Stimulated activated CD4-positive, alpha-beta T cell treated with anti-CD3 and anti-CD28 coated beads, Interleukin-15, amount 100 ng/mL, for 48 hours (primary cell): ENCODE measurements around the gene LINC01488.

Experiments
- DNase-seq, 2 donors: peaks; one replicate each; pipeline ENCODE4 v3.0.0-alpha.2; 2020; ENCODE audit warnings: low read depth in 2 of 2

The LINC01488 gene

DNA sequence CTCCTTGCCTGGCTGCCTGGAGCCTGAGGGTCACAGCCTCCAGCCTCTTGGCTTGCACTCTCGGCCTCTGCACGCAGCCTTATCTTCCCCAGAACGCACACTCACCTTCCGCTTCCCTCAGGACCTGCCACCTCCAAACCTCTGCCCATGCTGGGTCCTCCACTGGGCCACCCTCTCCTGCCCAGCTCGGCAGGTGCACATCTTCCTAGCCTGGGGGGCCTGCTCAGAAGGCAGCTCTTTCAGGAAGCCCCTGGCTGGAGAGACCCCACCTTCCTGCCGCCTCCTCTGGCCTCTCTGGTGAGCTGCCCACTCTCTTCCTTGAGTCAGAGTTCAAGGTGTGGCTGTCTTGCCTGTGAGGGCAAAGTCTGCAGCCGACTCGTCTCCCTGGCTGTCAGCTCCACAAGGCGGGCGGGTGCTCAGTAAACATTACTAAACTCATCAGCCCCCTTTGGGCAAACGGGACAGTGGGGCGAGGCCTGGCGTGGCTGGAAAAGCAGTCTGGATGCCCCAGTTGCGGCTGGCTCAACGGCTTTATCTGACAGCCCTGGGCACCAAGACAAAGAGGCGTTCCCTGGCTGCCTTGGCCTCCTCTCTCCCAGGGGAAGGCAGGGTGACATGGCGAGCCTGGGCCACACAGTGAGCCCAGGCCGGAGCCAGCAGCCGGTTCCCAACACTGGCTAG, 1.7 kb upstream of the LINC01488 start:
- no peak for DNase-seq

DNA sequence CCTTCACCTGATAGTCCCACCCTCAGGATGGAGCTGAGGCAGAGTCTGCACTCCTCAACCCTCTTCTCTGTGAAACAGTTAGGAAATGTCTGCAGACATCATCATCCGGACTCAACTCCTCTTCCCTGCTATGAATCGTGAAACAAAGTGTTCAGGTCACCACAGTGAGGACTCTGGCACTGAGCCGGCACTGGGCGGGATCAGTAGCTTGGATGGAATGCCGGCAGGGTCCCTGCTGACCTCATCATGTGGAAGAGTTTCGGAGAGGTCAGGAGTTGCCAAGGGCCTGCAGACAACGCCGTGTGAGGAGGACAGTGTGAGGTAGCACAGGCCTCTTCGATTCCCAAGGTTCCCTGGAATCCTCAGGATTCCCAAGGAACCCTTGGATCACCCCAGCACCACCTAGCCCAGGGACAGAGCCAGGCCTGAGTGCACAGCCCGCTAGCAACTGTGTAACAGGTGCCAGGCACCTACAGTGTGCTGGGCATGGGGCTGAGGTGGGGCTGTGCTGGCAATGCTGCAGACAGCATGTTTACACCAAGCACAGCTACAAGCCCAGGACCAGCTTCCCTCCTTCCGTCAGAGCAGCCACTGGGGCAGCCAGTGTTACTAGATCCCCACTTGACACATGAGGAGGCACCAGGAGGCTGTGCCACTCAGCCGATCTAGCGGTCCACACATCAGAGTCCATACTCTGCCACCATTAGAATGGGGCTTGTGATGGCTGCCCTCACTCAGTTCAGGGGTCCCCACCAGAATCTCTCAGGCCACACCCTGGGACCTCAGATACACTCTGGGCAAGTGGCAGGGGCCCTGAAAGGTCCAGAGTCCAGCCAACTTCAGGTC, 693 bp upstream of the LINC01488 start:
- no peak for DNase-seq

DNA sequence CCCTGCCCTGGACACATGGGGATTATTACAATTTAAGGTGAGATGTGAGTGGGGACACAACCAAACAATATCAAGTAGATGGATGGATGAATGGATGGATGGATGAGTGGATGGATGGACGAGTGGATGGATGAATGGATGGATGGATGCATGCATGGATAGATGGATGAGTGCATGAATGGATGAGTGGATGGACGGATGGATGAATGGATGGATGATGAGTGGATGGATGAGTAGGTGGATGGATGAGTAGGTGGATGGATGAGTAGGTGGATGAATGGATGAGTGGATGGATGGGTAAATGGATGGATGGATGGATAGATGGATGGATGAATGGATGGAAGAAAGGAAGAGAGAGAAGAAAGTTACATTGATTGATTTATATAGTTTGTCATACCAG, 859 bp downstream of the LINC01488 start:
- DNase-seq, result no peak

DNA sequence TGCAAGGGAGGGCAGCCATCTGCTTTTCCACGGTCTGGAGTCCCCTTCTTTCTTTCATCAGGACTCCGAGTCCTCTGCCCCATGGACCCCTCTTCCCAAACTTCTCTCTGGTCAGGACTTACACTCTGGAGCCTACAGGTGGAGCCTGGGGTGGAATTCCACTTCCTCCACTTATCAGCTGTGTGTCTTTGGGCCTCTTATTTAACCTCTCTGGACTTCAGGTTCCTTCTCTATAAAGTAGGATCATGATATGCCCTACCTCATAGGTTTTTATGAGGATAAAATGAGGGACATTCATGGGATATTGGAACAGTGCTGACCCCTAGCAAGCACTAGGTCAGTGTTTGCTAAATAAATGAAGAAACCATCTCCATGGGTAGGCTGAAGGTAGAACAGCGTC, 1.7 kb downstream of the LINC01488 start:
- no peak for DNase-seq

DNA sequence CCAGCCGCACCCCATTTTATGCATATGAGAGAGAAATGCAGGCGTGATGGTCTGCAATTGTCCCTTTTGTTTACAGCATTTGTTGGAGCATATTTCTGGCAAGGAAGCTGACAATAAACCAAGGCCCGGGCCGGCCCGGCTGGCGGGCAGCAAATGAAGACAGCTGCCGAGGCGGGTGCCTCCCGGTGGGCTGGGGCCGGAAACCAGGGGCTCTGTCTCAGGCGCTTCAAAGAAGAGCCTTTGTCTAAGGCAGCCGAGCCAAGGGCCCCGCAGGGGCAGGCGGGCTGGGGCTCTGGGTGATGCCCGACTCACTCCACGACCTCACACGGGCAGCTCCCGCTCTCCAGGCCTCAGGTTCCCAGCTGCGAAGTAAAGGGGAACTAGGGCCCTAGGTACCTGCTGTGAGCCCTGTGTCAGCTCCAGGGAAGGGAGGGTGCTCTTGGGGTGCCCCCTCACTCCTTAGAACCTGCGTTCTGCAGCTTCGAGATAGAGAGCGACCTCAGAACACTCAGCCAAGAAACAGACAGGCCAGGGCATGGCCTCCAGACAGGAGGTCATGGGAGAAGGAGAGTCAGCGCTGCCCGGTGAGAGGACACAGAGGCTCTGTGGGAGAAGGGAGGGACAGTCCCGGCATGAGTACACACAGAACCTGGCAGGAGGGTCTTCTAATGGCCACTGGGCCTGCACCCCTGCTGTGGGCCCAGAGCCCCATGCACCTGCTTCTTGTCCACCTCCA, 2.4 kb downstream of the LINC01488 start:
- DNase-seq, result no peak

GRCh38 chr11:69484427-69485259, 3.2 kb downstream of the LINC01488 start:
- DNase-seq, result no peak

DNA sequence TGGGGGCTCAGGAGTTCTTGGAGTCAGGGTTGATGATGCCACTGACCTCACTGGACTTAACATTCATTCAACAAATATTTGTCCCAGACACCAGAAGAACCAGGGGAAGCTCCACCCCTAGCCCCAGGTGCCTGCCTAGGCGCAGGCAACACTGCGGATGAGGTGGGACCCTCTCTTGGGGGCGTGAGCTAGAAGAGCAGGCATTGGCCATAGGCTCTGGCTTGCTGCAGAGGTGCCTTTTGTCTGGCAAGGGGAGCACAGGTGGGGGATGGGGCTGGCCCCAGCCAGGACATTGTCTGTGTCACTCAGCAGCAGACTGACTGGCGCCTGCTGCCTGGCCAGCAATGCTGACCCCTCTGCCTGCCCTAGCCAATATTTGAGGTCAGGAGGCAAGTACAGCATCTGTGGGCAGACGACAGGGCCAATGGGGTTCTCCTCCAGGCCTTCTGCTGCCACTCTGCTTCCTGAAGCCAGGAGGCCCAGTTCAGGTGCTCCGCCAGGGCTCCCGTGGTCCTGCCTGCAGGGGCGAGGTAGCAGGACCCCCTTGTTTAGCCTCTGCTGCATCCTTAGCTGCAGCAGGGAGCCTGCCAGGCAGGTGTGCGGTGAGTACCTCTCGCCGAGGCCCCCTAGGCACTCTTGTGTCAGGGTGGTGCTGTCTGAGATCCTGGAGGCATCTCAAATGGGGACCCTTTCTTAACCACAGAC, 4.0 kb downstream of the LINC01488 start:
- DNase-seq, result no peak

DNA sequence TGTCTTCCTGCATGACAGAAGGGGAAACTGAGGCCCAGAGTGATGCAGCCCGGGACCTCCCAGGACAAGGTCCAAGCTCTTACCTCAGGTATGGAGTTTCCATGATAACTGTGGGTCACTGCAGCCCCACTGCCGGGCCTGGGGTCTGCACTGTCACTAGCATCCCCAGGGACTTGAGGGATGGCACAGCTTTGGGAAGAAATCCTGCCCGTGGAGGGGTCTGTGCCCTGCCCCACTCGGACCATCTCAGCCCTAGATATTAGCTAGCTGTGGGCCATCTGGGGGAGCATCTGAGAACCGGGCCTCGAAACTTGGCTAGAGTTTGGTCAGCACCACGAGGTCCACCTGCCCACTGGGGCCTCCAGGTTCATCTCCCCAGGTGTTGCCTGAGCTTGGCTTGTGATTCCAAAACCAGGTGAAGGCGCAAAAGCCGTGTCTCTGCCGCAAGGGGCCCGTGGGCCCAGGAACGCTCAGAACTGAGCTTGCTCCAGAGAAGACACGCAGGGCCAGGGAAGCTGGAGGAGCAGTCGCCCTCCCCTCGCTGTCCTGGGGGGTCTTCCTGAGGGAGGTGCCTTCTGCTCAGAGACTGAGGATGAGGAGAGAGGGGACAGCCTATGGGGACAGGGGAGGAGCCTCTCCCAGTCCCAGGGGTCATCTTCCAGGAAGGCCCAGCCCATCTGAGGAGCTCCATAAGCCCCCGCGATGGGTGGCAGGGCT, 4.8 kb downstream of the LINC01488 start:
- DNase-seq, result no peak

- DNase-seq, result no peak
These were observed 5.4 kb downstream of the LINC01488 start for GRCh38 chr11:69486773-69487291.

GRCh38 chr11:69487391-69487790, 5.9 kb downstream of the LINC01488 start:
- no peak for DNase-seq

GRCh38 chr11:69487849-69488542, 6.5 kb downstream of the LINC01488 start:
- no peak for DNase-seq

- no peak for DNase-seq
These were observed 7.1 kb downstream of the LINC01488 start for GRCh38 chr11:69488543-69488940.

GRCh38 chr11:69489031-69489745, 7.7 kb downstream of the LINC01488 start:
- DNase-seq, result no peak

- no peak for DNase-seq
These were observed 8.4 kb downstream of the LINC01488 start for GRCh38 chr11:69489746-69490365.

- no peak for DNase-seq
These were observed 9.1 kb downstream of the LINC01488 start for GRCh38 chr11:69490516-69490915.

DNA sequence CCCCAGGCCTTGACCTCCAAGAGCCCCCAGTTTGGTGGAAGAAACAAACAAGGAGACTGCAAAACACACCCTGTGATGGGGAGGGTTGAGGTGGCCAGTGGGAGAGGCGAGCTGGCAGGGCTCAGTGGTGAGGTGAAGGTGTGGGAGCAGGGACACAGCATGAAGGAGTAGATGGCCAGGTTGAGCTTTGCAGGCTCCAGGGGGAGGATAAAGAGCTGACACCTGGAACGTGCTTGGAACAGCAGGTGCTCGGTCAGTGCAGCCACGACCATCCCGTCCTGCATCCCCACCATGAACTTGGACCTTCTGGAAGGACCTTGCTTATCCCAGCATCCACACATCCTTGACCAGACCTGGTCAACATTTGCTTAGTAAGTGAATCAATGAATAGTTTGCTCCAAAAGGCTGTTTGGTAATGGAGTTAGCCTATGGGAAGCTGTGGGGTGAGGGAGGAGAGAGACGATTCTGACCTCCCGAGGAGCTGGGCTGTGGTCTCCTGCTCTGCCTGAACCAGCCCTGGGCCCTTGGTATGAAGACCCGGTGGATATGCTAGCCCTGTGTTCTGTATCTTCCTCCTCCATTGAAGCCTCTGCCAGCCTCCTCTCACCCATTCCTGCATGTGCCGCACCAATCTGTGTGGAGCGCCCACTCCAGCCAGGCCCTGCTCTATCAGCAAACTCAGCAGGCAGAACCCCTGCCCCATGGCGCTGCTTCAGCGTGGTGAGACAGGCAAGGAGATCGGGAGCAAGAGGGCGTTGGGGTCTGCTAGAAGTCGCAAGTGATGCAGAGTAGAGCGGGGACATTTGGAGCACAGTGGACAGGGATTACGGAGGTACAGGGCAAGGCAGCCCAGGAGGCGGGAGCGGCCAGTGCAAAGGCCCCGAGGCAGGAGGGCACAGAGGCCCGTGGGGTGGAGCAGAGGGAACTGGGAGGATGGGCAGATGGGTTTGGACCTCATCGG, 9.9 kb downstream of the LINC01488 start:
- no peak for DNase-seq
